SJCRH30 (cell line): Measurements from ENCODE around the gene ZMYND19. TPM values are rescaled to one million over a fixed set of nuclear protein-coding genes. Genes with fewer than 3 reads are reported as not detected.
"Not testable (repeated sequence)": the region's sequence is repeated elsewhere in the genome, so short reads cannot be mapped to it uniquely, and the experiment has no call there.

Experiments
- DNase-seq, 2 experiments: peaks; one replicate each; pipeline ENCODE4 v3.0.0-alpha.2; 2015 to 2020
- H3K27ac ChIP-seq: fragments of 250-450 bp; sonication (Bioruptor Pico); 2 replicates; pipeline ENCODE4 v1.5.1; 2020; ENCODE audit warnings: mild to moderate bottlenecking, moderate library complexity
- H3K27me3 ChIP-seq: fragments of 250-450 bp; sonication (Bioruptor Pico); 2 replicates; pipeline ENCODE4 v1.5.1; 2020; ENCODE audit warnings: mild to moderate bottlenecking, moderate library complexity
- H3K36me3 ChIP-seq: fragments of 250-450 bp; sonication (Bioruptor Pico); 2 replicates; pipeline ENCODE4 v1.5.1; 2020; ENCODE audit warnings: mild to moderate bottlenecking, moderate library complexity
- H3K4me1 ChIP-seq: fragments of 250-450 bp; sonication (Bioruptor Pico); 2 replicates; pipeline ENCODE4 v1.5.1; 2020; ENCODE audit warnings: mild to moderate bottlenecking, moderate library complexity
- H3K4me3 ChIP-seq: fragments of 250-450 bp; sonication (Bioruptor Pico); 2 replicates; pipeline ENCODE4 v1.5.1; 2020; ENCODE audit warnings: mild to moderate bottlenecking, moderate library complexity
- H3K9me3 ChIP-seq: fragments of 250-450 bp; sonication (Bioruptor Pico); replicated peaks from 2 replicates; pipeline ENCODE4 v1.5.1; 2020; ENCODE audit warnings: mild to moderate bottlenecking, moderate library complexity
- total RNA-seq: library from RNA; depleted of rRNA; stranded (reverse); fragments of >200 nt; shearing (Covaris generic); gene quantifications from 2 replicates; pipeline ENCODE4 v1.2.3, GENCODE V29; 2014; rRNA removed

The ZMYND19 gene
- 46.9 and 48.8 TPM in 2 replicates for total RNA-seq

- peak within 1 kb of the TSS; percentile 89 for H3K4me3 ChIP-seq
- peak; percentile 85 to 94 for DNase-seq
- H3K27ac ChIP-seq = peak within 1 kb of the TSS; percentile 36
- no peaks in the 10 kb centered on the region for H3K9me3 ChIP-seq
- H3K27me3 ChIP-seq = no peaks in the 10 kb centered on the region
- no peaks in the 10 kb centered on the region for H3K4me1 ChIP-seq
- H3K36me3 ChIP-seq = peaks cover 24% of the 10 kb centered on the region
These were observed at the start of gene ZMYND19 for GRCh38 chr9:137590469-137591383. TSS of gene ZMYND19 (minus strand) at chr9:137590512. CDS start at chr9:137590263, 249 bp downstream.

DNA sequence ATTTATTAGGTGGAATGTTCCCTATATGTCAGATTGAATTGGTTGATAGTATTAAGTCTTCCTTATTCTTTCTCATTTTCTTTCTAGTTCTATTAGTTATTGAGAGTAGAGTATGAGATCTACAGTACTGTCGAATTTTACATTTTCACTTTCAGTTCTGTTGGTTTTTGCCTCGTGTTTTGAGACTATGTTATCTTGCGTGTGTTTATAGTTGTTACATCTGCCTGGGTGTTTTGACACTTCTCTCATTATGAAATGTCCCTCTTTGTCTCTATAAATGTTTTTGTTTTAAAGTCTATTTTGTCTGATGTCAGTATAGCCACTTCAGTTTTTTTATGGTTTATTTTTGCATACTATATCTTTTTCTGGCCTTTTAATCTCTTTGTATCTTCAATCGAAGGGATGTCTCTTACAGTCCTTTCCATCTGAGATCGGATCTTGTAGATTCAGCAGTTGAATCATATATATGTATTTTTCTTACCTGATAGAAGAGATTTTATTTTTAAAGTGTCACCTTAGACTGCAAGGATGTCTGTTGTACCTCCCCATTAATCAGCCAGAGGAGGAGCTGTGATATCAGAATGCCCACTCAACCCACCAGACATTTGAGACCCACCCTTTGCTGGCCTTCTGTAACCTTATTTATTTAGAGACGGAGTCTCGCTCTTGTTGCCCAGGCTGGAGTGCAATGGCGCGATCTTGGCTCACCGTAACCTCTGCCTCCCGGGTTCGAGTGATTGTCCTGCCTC is 49.2 kb upstream of the ZMYND19 start:
- Histone ChIP-seq H3K4me3 (no peak overlapping the region), H3K4me1 (no peaks in the 10 kb centered on the region), H3K36me3 (peaks cover 2% of the 10 kb centered on the region; the same call in 1 of the 2 replicates), H3K9me3 (no peaks in the 10 kb centered on the region), H3K27ac (no peak overlapping the region), H3K27me3 (no peaks in the 10 kb centered on the region)
- no peak for DNase-seq

DNA sequence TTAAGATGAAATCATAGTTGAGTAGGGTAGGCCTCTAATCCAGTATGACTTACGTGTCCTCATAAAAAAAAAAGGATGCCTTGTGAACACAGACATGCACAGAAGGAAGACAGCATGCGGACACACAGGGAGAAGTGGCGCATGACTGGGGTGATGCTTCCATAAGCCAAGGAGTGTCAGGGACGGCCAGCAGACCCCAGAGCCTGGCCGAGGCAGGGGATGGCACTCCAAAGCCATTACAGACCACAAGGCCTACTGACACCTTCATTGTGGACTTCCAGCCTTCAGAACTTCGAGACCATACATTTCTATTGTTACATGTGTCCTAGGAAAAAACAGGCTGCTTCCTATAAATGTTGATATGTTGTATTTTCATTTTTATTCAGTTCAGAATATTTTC is 48.4 kb upstream of the ZMYND19 start:
- Histone ChIP-seq H3K4me3 (no peak overlapping the region), H3K27me3 (no peaks in the 10 kb centered on the region), H3K4me1 (no peaks in the 10 kb centered on the region), H3K36me3 (peaks cover 2% of the 10 kb centered on the region; the same call in 1 of the 2 replicates), H3K27ac (no peak overlapping the region), H3K9me3 (no peaks in the 10 kb centered on the region)
- DNase-seq = no peak

- Histone ChIP-seq H3K4me3 (no peak overlapping the region), H3K27me3 (no peaks in the 10 kb centered on the region), H3K4me1 (no peaks in the 10 kb centered on the region), H3K36me3 (peaks cover 10% of the 10 kb centered on the region), H3K9me3 (no peaks in the 10 kb centered on the region), H3K27ac (no peak overlapping the region)
- no peak for DNase-seq
These were observed 43.7 kb upstream of the ZMYND19 start for GRCh38 chr9:137634016-137634415.

GRCh38 chr9:137632230-137633161 is 42.2 kb upstream of the ZMYND19 start:
- Histone ChIP-seq H3K36me3 (peaks cover 10% of the 10 kb centered on the region), H3K9me3 (no peaks in the 10 kb centered on the region), H3K27me3 (no peaks in the 10 kb centered on the region), H3K27ac (no peak overlapping the region), H3K4me3 (no peak overlapping the region), H3K4me1 (no peaks in the 10 kb centered on the region)
- DNase-seq = no peak

GRCh38 chr9:137631345-137632229 is 41.3 kb upstream of the ZMYND19 start:
- Histone ChIP-seq H3K27me3 (no peaks in the 10 kb centered on the region), H3K9me3 (no peaks in the 10 kb centered on the region), H3K27ac (no peak overlapping the region), H3K36me3 (peaks cover 10% of the 10 kb centered on the region), H3K4me1 (no peaks in the 10 kb centered on the region), H3K4me3 (no peak overlapping the region)
- DNase-seq = no peak

DNA sequence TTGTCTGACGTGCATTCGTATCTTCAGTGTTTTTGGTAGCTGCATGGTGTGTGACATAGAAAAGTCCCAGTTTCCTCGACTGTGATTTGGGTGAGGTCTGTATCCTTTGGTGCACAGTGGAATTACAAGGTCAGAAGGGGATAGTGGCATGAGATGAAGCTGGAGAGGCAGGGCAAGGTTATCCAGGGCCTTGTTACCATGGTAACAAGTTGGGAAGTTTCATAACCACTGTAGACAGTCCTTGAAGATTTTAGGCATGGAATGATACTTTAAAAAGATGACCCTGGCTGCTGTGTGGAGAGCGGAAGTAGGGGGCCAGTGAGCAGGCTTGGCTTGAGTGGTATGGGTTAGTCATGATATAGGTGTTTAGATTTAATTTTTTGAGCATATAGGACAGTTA is 40.4 kb upstream of the ZMYND19 start:
- no peak for DNase-seq
- H3K27me3 ChIP-seq = no peaks in the 10 kb centered on the region
- H3K27ac ChIP-seq = no peak overlapping the region
- H3K9me3 ChIP-seq = no peaks in the 10 kb centered on the region
- no peaks in the 10 kb centered on the region for H3K4me1 ChIP-seq
- no peak overlapping the region for H3K4me3 ChIP-seq
- peaks cover 10% of the 10 kb centered on the region for H3K36me3 ChIP-seq

DNA sequence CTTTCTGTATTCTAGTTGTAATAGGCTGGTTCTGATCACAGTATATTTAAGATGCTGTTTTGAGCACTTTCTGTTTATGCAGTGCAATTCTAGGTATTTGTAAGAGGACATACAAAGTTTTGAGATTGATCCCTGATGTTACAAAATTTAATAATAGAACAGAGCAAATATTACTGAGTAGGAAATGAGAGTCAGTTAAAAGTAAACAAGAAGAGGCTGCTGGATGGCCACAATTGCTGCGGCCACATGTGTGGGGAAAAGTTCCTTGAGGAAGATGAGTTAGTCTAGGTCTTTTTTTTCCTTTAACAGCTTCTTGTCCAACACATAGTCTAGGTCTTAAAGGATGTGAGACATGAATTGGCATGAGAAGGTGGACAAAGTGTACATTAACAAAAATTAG is 39.8 kb upstream of the ZMYND19 start:
- Histone ChIP-seq H3K36me3 (peaks cover 9% of the 10 kb centered on the region), H3K27me3 (no peaks in the 10 kb centered on the region), H3K4me1 (no peaks in the 10 kb centered on the region), H3K27ac (no peak overlapping the region), H3K9me3 (no peaks in the 10 kb centered on the region), H3K4me3 (no peak overlapping the region)
- DNase-seq = no peak

GRCh38 chr9:137627406-137627805 is 37.1 kb upstream of the ZMYND19 start:
- not testable (repeated sequence) for DNase-seq, H3K27ac ChIP-seq, H3K36me3 ChIP-seq, H3K4me1 ChIP-seq, H3K9me3 ChIP-seq, H3K27me3 ChIP-seq, H3K4me3 ChIP-seq

GRCh38 chr9:137626464-137626863 is 36.2 kb upstream of the ZMYND19 start:
- Histone ChIP-seq H3K27me3 (no peaks in the 10 kb centered on the region), H3K4me3 (no peak overlapping the region), H3K27ac (no peak overlapping the region), H3K9me3 (no peaks in the 10 kb centered on the region), H3K36me3 (peaks cover 14% of the 10 kb centered on the region), H3K4me1 (no peaks in the 10 kb centered on the region)
- DNase-seq = no peak

DNA sequence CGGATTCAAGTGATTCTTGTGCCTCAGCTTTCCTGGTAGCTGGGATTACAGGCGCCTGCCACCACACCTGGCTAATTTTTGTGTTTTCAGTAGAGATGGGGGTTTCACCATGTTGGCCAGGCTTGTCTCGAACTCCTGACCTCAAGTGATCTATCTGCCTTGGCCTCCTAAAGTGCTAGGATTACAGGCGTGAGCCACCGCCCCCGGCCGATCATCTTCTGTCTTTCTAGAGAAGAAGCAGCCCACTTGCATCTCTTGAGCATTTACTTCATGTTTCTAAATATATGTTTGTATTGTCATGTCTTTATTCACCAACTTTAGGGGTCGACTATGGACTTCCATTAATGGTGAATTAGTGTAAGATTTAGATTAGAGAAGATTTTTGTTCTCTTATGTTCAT is 31.9 kb upstream of the ZMYND19 start:
- not testable (repeated sequence) for H3K4me1 ChIP-seq, H3K4me3 ChIP-seq, H3K27ac ChIP-seq, H3K27me3 ChIP-seq, H3K9me3 ChIP-seq, DNase-seq
- H3K36me3 ChIP-seq = peaks cover 17% of the 10 kb centered on the region

- peaks cover 27% of the 10 kb centered on the region for H3K36me3 ChIP-seq
- H3K27me3 ChIP-seq = no peaks in the 10 kb centered on the region
- no peaks in the 10 kb centered on the region; the same call in 1 of the 2 replicates for H3K4me1 ChIP-seq
- H3K9me3 ChIP-seq = no peaks in the 10 kb centered on the region
- no peak overlapping the region for H3K27ac ChIP-seq
- no peak for DNase-seq
- H3K4me3 ChIP-seq = no peak overlapping the region
These were observed 30.9 kb upstream of the ZMYND19 start for GRCh38 chr9:137621131-137621757.

GRCh38 chr9:137620581-137620980 is 30.3 kb upstream of the ZMYND19 start:
- Histone ChIP-seq H3K4me3 (no peak overlapping the region), H3K27ac (no peak overlapping the region), H3K27me3 (no peaks in the 10 kb centered on the region), H3K4me1 (no peaks in the 10 kb centered on the region; the same call in 1 of the 2 replicates), H3K9me3 (no peaks in the 10 kb centered on the region), H3K36me3 (peaks cover 31% of the 10 kb centered on the region)
- no peak for DNase-seq
